NB4 (cell line): ENCODE results near the gene KRT15.

Source experiments
- DNase-seq: peaks from one replicate; pipeline ENCODE4 v3.0.0; 2010; ENCODE audit warnings: low read depth
- H3K4me3 ChIP-seq: one replicate; pipeline ENCODE4 v1.5.1; 2011; ENCODE audit warnings: mild to moderate bottlenecking, low read depth, low read length, moderate library complexity
- CTCF ChIP-seq: IDR thresholded peaks from one replicate; pipeline ENCODE4 v1.5.1; 2012; ENCODE audit warnings: low read depth, low read length
- MAX ChIP-seq: IDR thresholded peaks from 2 replicates; pipeline ENCODE4 v1.6.1; 2011; ENCODE audit warnings: low read depth, low read length
- MYC ChIP-seq: IDR thresholded peaks from 2 replicates; pipeline ENCODE4 v1.6.1; 2011; ENCODE audit warnings: low read depth, low read length
- POLR2A ChIP-seq: IDR thresholded peaks from 2 replicates; pipeline ENCODE4 v1.6.1; 2011; ENCODE audit warnings: mild to moderate bottlenecking; ENCODE audit not compliant: insufficient read length; ENCODE audit errors: extremely low read depth

The KRT15 gene

GRCh38 chr17:41538565-41538991 is 19.9 kb upstream of the KRT15 start:
- no peak for TF ChIP-seq MYC
- TF ChIP-seq POLR2A = no peak
- TF ChIP-seq MAX = no peak
- TF ChIP-seq CTCF = no peak
- DNase-seq = no peak
- no peak overlapping the region for H3K4me3 ChIP-seq

- DNase-seq = no peak
- no peak overlapping the region for H3K4me3 ChIP-seq
- TF ChIP-seq POLR2A (no peak), MAX (no peak), MYC (no peak), CTCF (no peak)
Observed at GRCh38 chr17:41537990-41538389, 19.3 kb upstream of the KRT15 start.

GRCh38 chr17:41537614-41537954 is 18.9 kb upstream of the KRT15 start:
- DNase-seq = no peak
- TF ChIP-seq POLR2A (no peak), CTCF (no peak), MYC (no peak), MAX (no peak)
- no peak overlapping the region for H3K4me3 ChIP-seq

GRCh38 chr17:41536741-41537613 is 18.3 kb upstream of the KRT15 start:
- no peak for DNase-seq
- no peak for TF ChIP-seq MYC
- no peak for TF ChIP-seq MAX
- no peak for TF ChIP-seq CTCF
- no peak for TF ChIP-seq POLR2A
- no peak overlapping the region for H3K4me3 ChIP-seq

GRCh38 chr17:41535764-41536481 is 17.2 kb upstream of the KRT15 start:
- DNase-seq = no peak
- H3K4me3 ChIP-seq = no peak overlapping the region
- no peak for TF ChIP-seq CTCF
- TF ChIP-seq MYC = no peak
- TF ChIP-seq MAX = no peak
- no peak for TF ChIP-seq POLR2A
